HG02938 (cell line): Measurements from ENCODE around the gene INHBC.

Experiments used
- ATAC-seq: cut with Tn5 transposase; IDR thresholded peaks from one replicate; pipeline ENCODE4 v1.9.1; 2021; ENCODE audit warnings: mild to moderate bottlenecking, moderate library complexity; ENCODE audit not compliant: unreplicated experiment

The INHBC gene

GRCh38 chr12:57452937-57453509 is 18.4 kb downstream of the INHBC start:
- ATAC-seq = no peak

GRCh38 chr12:57454213-57454565 is 19.6 kb downstream of the INHBC start:
- ATAC-seq = no peak

DNA sequence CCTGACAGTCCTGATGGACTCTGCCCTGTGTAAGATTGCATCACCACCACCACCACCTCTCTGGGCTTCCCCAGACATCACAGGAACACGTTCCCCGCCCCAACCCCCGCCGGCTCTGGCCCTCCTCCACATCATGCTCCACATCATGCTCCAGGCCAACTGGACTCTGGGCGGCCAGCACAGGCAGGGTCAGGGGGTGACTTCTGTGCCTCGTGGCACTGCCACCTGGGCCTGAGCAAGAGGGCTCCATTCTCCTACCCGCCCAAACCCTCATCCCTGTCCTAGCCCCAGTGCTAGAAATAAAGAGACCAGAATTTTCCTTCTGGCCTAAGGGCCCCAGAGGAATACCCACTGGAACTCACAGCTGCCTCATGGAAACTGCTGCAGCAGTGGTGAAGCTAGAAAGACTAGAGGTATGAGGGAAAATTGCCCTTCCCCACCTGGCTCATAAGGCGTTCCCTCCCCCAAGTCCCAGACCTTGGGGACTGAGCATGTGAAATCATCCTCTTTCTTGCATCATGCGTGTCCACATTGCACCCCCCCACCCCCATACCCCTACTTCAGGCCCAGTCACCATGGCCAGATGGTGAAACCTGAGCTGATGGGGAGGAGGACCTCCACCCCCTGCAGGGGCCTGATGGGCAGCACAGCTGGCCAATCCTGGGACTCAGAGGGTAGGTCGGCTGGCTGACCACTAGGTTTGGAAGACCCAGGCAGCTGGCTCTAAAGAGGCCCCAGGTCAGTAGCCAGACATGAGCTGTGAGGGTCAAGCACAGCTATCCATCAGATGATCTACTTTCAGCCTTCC is 20.2 kb downstream of the INHBC start, which contains the start of gene INHBE:
Gene INHBE, plus strand, starts transcription at position 742 of the 808 bp plus-strand sequence. CDS start 230 bp downstream, outside the sequence.
- no peak for ATAC-seq

- ATAC-seq = no peak
These were observed 21.0 kb downstream of the INHBC start for GRCh38 chr12:57455374-57456144.

- peak; percentile 41 for ATAC-seq
These were observed 21.6 kb downstream of the INHBC start for GRCh38 chr12:57456145-57456700.

DNA sequence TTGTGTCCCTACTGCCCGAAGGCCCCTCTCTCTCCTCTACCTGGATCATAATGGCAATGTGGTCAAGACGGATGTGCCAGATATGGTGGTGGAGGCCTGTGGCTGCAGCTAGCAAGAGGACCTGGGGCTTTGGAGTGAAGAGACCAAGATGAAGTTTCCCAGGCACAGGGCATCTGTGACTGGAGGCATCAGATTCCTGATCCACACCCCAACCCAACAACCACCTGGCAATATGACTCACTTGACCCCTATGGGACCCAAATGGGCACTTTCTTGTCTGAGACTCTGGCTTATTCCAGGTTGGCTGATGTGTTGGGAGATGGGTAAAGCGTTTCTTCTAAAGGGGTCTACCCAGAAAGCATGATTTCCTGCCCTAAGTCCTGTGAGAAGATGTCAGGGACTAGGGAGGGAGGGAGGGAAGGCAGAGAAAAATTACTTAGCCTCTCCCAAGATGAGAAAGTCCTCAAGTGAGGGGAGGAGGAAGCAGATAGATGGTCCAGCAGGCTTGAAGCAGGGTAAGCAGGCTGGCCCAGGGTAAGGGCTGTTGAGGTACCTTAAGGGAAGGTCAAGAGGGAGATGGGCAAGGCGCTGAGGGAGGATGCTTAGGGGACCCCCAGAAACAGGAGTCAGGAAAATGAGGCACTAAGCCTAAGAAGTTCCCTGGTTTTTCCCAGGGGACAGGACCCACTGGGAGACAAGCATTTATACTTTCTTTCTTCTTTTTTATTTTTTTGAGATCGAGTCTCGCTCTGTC is 22.3 kb downstream of the INHBC start:
- ATAC-seq = no peak

DNA sequence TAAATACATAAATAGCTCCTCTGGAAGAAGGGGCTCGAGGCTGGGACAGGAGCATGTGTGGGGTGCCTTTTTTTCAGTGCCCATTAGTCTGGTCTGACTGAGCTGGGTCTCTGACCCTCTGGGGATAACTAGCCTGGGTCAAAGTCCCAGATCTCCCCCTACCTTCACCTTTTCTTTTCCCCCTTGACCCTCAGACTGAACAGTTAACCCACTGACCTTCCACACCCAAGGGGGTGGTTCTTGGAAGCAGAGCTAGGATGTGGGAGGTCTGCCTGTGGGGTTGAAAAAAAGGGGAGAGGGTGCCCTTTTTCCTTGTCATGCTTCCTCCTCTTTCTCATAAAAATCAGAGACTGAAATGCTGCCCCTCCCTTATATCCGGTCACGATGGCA is 24.1 kb downstream of the INHBC start:
- no peak for ATAC-seq

DNA sequence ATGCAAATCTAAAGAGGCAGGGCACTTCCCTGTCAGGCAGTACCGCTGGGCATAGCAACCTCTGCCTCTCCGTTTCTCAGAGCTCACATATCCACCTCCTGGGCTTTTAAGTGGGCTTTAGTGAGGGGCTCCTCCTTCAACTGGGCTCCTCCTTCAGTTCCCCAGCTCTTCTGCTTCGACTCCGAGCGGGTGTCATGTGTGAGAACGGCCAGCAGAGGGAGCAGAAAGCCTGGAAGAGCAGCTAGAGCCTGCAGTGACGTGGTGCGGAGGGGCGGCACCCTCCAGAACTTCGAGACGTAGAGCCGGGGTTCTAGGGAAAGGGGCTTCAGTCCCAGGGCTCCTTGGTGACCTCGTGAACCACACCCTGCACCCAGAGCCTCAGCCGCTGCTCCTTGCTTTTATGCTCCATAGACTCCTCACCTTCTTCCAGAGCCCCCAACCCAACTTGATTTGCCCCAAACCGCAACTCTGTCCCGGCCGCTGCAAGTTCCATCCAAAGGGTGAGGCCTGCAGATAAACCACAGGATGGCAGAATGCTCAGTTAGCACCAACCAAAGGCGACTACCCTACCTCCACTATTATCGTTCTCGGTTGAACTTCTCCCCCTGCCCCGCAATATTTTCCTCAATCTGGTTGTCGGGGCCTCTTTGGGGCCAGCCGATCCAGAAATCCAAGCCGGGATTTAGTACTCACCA is 24.6 kb downstream of the INHBC start:
- peak; percentile 59 for ATAC-seq

DNA sequence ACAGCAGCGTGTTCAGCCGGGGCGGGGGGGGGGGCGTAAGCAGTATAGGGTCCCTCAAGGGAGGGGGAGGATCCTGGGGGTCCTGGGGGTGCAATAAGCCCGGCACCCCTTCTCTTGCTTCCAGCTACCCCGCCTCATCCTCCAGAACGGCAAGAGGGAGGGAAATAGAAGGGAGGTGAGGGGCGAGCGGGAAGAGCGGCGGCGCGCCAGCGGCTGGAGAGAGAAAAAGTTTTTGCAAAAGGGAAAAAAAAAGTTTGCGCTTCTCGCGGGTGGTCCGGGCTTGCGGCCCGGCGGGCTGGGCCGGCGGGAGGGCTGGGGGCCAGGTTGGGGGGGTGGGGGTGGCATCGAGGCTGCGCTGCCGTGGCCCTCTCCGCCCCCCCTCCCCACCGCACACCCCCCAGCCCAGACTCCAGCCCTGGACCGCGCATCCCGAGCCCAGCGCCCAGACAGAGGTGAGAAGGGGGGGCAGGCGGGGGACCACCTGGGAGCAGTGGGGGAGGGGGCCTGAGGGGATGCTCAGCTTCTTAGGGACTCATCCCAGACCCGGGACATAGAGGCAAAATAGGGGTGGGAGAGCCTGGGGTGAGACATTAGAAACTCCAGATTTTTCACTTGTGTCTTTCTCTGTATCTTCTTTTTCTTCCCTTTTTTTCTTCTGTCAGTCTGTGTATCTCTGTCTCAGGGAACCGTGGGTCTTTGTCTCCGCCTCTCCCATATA is 25.3 kb downstream of the INHBC start, which contains the start of gene GLI1:
Gene GLI1, plus strand, starts transcription at position 36 of the 718 bp plus-strand sequence. CDS start 3,907 bp downstream, outside the sequence.
- ATAC-seq = no peak

- no peak for ATAC-seq
These were observed 25.8 kb downstream of the INHBC start for GRCh38 chr12:57460468-57460784.

DNA sequence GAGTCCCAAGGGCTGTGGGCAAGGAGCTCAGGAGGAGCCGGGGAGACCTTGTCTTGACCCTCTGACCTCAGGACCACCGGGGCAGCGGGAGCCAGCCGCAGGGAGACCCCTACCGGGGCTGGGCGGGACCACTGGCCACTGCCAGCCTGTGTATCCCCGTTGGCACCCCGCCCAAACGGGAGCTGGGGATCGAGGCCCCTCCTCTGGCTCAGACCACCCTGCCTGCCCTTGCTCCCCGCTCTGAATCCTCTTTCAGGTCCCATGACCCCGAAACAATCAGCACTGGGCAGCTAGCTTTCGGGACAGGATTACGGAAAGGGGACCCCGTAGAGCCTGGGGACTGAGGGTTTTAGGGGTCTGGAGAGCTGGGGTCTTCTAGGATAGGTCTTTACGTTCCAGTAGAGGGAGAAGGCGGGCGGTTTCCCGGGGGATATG is 26.3 kb downstream of the INHBC start:
- ATAC-seq = no peak

GRCh38 chr12:57461276-57461916 is 26.8 kb downstream of the INHBC start:
- no peak for ATAC-seq

DNA sequence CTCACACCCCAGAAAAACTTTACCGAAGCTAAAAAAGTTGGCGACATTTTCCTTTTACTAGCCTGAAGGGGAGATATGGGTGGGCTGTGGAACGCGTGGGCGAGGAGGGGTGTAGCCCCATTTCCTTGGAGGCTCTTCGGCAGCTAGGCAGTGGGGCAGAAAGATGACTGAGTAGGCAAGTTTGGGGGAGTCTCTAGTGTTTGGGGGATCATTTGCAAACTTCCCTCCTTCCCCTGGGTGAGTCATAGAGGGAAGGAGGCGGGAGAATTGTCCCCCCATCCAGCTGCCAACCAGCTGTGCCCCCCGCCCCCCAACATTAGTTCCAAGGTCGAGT is 27.3 kb downstream of the INHBC start:
- ATAC-seq = no peak

DNA sequence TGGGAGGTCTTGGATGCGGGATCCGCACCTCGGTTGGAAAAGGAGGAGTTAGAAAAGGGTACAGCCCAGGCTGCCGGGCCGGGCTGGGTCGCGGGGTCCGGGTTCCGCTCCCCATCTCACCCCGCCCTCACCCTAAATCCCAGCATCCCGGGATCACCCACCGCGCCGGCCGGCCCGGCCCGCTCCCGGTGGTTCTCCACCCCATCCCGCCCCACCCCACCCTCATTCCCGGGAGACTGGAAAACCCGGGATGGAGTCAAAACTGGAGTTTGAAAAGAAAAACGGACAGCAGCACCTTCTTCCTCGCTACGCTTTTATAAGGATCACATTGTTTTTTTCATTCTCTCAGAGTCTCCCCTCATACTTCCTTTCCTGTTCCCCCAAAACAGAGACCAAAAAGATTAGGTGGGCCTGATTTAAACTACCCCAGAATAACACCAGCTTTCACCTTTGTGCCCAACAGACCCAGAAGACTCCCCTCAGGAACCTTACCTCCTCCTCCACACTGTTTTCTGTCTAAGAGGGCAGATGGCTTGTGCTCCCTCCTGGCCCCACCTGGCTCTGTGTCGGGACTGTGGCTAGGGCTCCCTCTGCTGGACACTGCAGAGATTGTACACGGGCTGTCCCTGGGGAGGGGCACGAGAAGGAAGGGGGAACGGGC is 27.8 kb downstream of the INHBC start:
- ATAC-seq = peak; percentile 60

GRCh38 chr12:57462912-57463253 is 28.3 kb downstream of the INHBC start:
- no peak for ATAC-seq

GRCh38 chr12:57464569-57464968 is 30.0 kb downstream of the INHBC start:
- no peak for ATAC-seq

- no peak for ATAC-seq
These were observed 30.6 kb downstream of the INHBC start for GRCh38 chr12:57465030-57465746.
